K562 (cell line): ENCODE measurements around the gene ANKS1B.

Source experiments
- CREB3 ChIP-seq: fragments of 450-650 bp; conservative IDR thresholded peaks from 2 replicates; pipeline ENCODE4 v1.6.1; 2016; ENCODE audit warnings: missing genetic modification characterization, low read depth, mild to moderate bottlenecking, missing compliant biosample characterization, moderate library complexity
- CTCF ChIP-seq, 3 experiments: IDR thresholded peaks in 2 of 3; conservative IDR thresholded peaks in 1 of 3; 2 replicates each; pipeline ENCODE4 v1.5.1; 2011 to 2012; ENCODE audit warnings: low read length in 3 of 3, mild to moderate bottlenecking in 3 of 3, control low read depth in 2 of 3, improper control_type of control experiment in 1 of 3, inconsistent platforms in 1 of 3, low read depth in 1 of 3, mixed read lengths in 1 of 3, moderate library complexity in 1 of 3; ENCODE audit not compliant: insufficient read depth in 2 of 3
- GTF2B ChIP-seq: IDR thresholded peaks from 2 replicates; pipeline ENCODE4 v1.6.1; 2011; ENCODE audit not compliant: insufficient read length; ENCODE audit errors: extremely low read depth
- L3MBTL2 ChIP-seq: fragments of 450-650 bp; IDR thresholded peaks from 2 replicates; pipeline ENCODE4 v1.6.1; 2016; ENCODE audit warnings: mild to moderate bottlenecking, moderate library complexity
- MAFK ChIP-seq: IDR thresholded peaks from 2 replicates; pipeline ENCODE4 v1.6.1; 2011; ENCODE audit warnings: low read length, improper control_type of control experiment
- NFRKB ChIP-seq: fragments of 450-650 bp; IDR thresholded peaks from 2 replicates; pipeline ENCODE4 v1.6.1; 2016; ENCODE audit warnings: low read depth
- RBFOX2 ChIP-seq: fragments of 200-400 bp; formaldehyde crosslinking; IDR thresholded peaks from 2 replicates; pipeline ENCODE4 v1.6.1; 2017; ENCODE audit warnings: low read depth, mild to moderate bottlenecking, low read length, moderate library complexity
- SP2 ChIP-seq: IDR thresholded peaks from 2 replicates; pipeline ENCODE4 v1.6.1; 2011; ENCODE audit warnings: mild to moderate bottlenecking, low read depth, low read length, moderate library complexity; ENCODE audit not compliant: poor library complexity, severe bottlenecking; ENCODE audit errors: extremely low read depth
- ZNF140 ChIP-seq: fragments of 250-450 bp; sonication (Bioruptor Pico); IDR thresholded peaks from 2 replicates; pipeline ENCODE4 v1.8.0; 2021; ENCODE audit warnings: moderate library complexity, mild to moderate bottlenecking, inconsistent platforms
- ZNF318 ChIP-seq, 2 experiments: fragments of 450-650 bp; IDR thresholded peaks; 2 replicates each; pipeline ENCODE4 v1.6.1; 2016; ENCODE audit warnings: mild to moderate bottlenecking in 2 of 2, borderline replicate concordance in 1 of 2, low read depth in 1 of 2, moderate library complexity in 1 of 2
- ZNF384 ChIP-seq: IDR thresholded peaks from 2 replicates; pipeline ENCODE4 v1.6.1; 2012; ENCODE audit warnings: low read depth, low read length, improper control_type of control experiment
- ZNF589 ChIP-seq: fragments of 200-800 bp; sonication (Bioruptor generic); IDR thresholded peaks from 2 replicates; pipeline ENCODE4 v1.6.1; 2016; ENCODE audit warnings: low read depth, missing genetic modification characterization, missing compliant biosample characterization

GRCh38 chr12:98821866-98822265 is 1162.9 kb downstream of the ANKS1B start:
- TF ChIP-seq ZNF140 (CRISPR knock-in tag) = no peak
- TF ChIP-seq MAFK = no peak
- TF ChIP-seq L3MBTL2 = no peak
- no peak for TF ChIP-seq GTF2B
- TF ChIP-seq ZNF318 (IDR thresholded peaks at IDR 0.05; ENCODE audit: borderline replicate concordance in 1 of 2, low read depth in 1 of 2) = no peak
- TF ChIP-seq SP2 = no peak
- TF ChIP-seq CREB3 (tag) = no peak
- TF ChIP-seq ZNF589 (CRISPR knock-in tag) = no peak
- no peak for TF ChIP-seq ZNF384
- no peak for TF ChIP-seq CTCF (IDR thresholded peaks at IDR 0.05 in 2 of 3, conservative IDR thresholded peaks at IDR 0.05 in 1 of 3; ENCODE audit: insufficient read depth in 2 of 3, low read depth in 1 of 3, low read length in 3 of 3)
- no peak for TF ChIP-seq RBFOX2
- TF ChIP-seq NFRKB = no peak
